Keratinocyte (primary cell): ENCODE data around the gene NUMBL.
"Not testable (repeated sequence)": the region's sequence is repeated elsewhere in the genome, so short reads cannot be mapped to it uniquely, and the experiment has no call there.

Experiments
- CTCF ChIP-seq, 3 experiments: IDR thresholded peaks in 1 of 3; conservative IDR thresholded peaks in 1 of 3; optimal IDR thresholded peaks in 1 of 3; 2 replicates in 2 of 3; 3 replicates in 1 of 3; pipeline versions ENCODE3 to v1.5.1; 2011; ENCODE audit warnings: low read length in 3 of 3, mild to moderate bottlenecking in 3 of 3, moderate library complexity in 2 of 3, control low read depth in 1 of 3, inconsistent platforms in 1 of 3; ENCODE audit not compliant: insufficient read depth in 2 of 3; ENCODE audit errors: extremely low read depth in 1 of 3
- EZH2 ChIP-seq: IDR thresholded peaks from one replicate; pipeline ENCODE4 v1.6.1; 2012; ENCODE audit warnings: inconsistent platforms, mild to moderate bottlenecking, low read length, moderate library complexity

DNA sequence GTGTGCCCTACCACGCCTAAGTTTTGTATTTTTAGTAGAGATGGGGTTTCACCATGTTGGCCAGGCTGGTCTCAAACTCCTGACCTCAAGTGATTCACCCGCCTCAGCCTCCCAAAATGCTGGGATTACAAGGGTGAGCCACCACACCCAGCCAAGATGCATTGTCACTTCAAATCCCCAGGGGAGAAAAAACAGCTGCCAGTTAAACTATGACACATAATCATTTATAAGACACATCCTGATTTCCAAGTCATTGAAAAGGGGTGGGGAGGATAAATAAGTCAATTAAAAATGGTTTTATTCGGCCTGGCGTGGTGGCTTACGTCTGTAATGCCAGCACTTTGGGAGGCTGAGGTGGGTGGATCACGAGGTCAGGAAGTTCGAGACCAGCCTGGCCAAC lies 34.8 kb downstream of the NUMBL start:
- not testable (repeated sequence) for TF ChIP-seq EZH2; CTCF (optimal IDR thresholded peaks at IDR 0.05 in 1 of 3, IDR thresholded peaks at IDR 0.05 in 1 of 3, conservative IDR thresholded peaks at IDR 0.05 in 1 of 3; ENCODE audit: extremely low read depth in 1 of 3, insufficient read depth in 2 of 3, low read length in 3 of 3)
